Endothelial cell of umbilical vein (primary cell): ENCODE measurements around the gene RMDN2. TPM values are rescaled to one million over a fixed set of nuclear protein-coding genes. Genes with fewer than 3 reads are reported as not detected.

Experiments used
- BruUV-seq: library from RNA; stranded (reverse); fragments of 400-500 nt; replicated peaks from 2 replicates; lab custom pipeline; 2021; lab: Mats Ljungman, UMichigan
- CTCF ChIA-PET: fragments of 300-600, 350-600 bp; sonication (Branson Sonifier 250); formaldehyde crosslinking; loops from one replicate; lab custom pipeline; 2021; ENCODE audit warnings: antibody characterized with exemption, inconsistent platforms; lab: Charles Lee
- POLR2A ChIA-PET: fragments of 300-600, 350-600 bp; sonication (Branson Sonifier 250); formaldehyde crosslinking; loops from one replicate; lab custom pipeline; 2021; ENCODE audit warnings: antibody characterized with exemption, inconsistent platforms; lab: Charles Lee
- DNase-seq: peaks from one replicate; pipeline ENCODE4 v3.0.0-alpha.2; 2011; ENCODE audit warnings: low read depth, low spot score
- FAIRE-seq: peaks from 2 replicates; lab custom pipeline; 2011; peaks lifted over from hg19 to GRCh38; lab: Jason Lieb, UNC
- H2AFZ ChIP-seq: 2 replicates; pipeline ENCODE4 v1.6.0; 2012; ENCODE audit warnings: low read depth, low read length, control low read depth, inconsistent platforms
- H3K27ac ChIP-seq: 2 replicates; pipeline ENCODE4 v1.5.1; 2011; ENCODE audit warnings: low read depth, mild to moderate bottlenecking, control low read depth, low read length, moderate library complexity; ENCODE audit not compliant: insufficient read depth
- H3K27me3 ChIP-seq, 2 experiments: 2 replicates each; pipeline versions ENCODE4 v1.6.0 to v1.6.1; 2011; ENCODE audit warnings: low read length in 2 of 2, mixed read lengths in 1 of 2; ENCODE audit not compliant: control insufficient read depth in 2 of 2, insufficient read depth in 2 of 2
- H3K36me3 ChIP-seq, 2 experiments: 2 replicates in 1 of 2; 3 replicates in 1 of 2; pipeline ENCODE4 v1.5.1; 2011; ENCODE audit warnings: low read length in 2 of 2, mild to moderate bottlenecking in 1 of 2, moderate library complexity in 1 of 2; ENCODE audit not compliant: control insufficient read depth in 2 of 2, insufficient read depth in 2 of 2; ENCODE audit errors: extremely low read depth in 1 of 2
- H3K4me1 ChIP-seq: 3 replicates; pipeline ENCODE4 v1.5.1; 2011; ENCODE audit warnings: mild to moderate bottlenecking, low read length; ENCODE audit not compliant: control insufficient read depth, insufficient read depth; ENCODE audit errors: extremely low read depth
- H3K4me2 ChIP-seq: 2 replicates; pipeline ENCODE4 v1.6.1; 2011; ENCODE audit warnings: low read length, control low read depth, mixed read lengths; ENCODE audit not compliant: insufficient read depth
- H3K4me3 ChIP-seq, 3 experiments: fragments of 200-600 bp in 1 of 3; sonication (generic), shearing (Covaris generic) in 1 of 3; replicated peaks in 1 of 3; 2 replicates each; pipeline ENCODE4 v1.5.1; 2011 to 2016; ENCODE audit warnings: control low read depth in 3 of 3, low read length in 3 of 3, mild to moderate bottlenecking in 2 of 3, inconsistent platforms in 1 of 3, low read depth in 1 of 3, moderate library complexity in 1 of 3; ENCODE audit not compliant: insufficient read depth in 1 of 3
- H3K79me2 ChIP-seq: 2 replicates; pipeline ENCODE4 v1.6.0; 2012; ENCODE audit warnings: low read length, inconsistent platforms; ENCODE audit not compliant: control insufficient read depth, insufficient read depth
- H3K9ac ChIP-seq: replicated peaks from 2 replicates; pipeline ENCODE3; 2011; ENCODE audit warnings: low read length, control low read depth; ENCODE audit not compliant: insufficient read depth; ENCODE audit errors: extremely low read depth
- H3K9me1 ChIP-seq: replicated peaks from 3 replicates; pipeline ENCODE4 v1.6.0; 2011; ENCODE audit warnings: mild to moderate bottlenecking, low read length; ENCODE audit not compliant: control insufficient read depth, insufficient read depth; ENCODE audit errors: extremely low read depth
- H3K9me3 ChIP-seq: replicated peaks from 2 replicates; pipeline ENCODE4 v1.5.1; 2012; ENCODE audit warnings: low read length, inconsistent platforms; ENCODE audit not compliant: control insufficient read depth, insufficient read depth
- H4K20me1 ChIP-seq: replicated peaks from 2 replicates; pipeline ENCODE3; 2011; ENCODE audit warnings: mild to moderate bottlenecking, low read length; ENCODE audit not compliant: control insufficient read depth, insufficient read depth; ENCODE audit errors: extremely low read depth
- CTCF ChIP-seq, 2 donors: IDR thresholded peaks; 1 replicate in 1 of 2; 2 replicates in 1 of 2; pipeline ENCODE4 v1.5.1; 2011; ENCODE audit warnings: low read length in 2 of 2, mild to moderate bottlenecking in 2 of 2, moderate library complexity in 2 of 2, control low read depth in 1 of 2, inconsistent platforms in 1 of 2, low read depth in 1 of 2; ENCODE audit not compliant: insufficient read depth in 1 of 2; ENCODE audit errors: extremely low read depth in 1 of 2
- EZH2 ChIP-seq: IDR thresholded peaks from 2 replicates; pipeline ENCODE4 v1.6.1; 2012; ENCODE audit warnings: borderline replicate concordance, low read depth, mild to moderate bottlenecking, moderate library complexity, low read length, inconsistent platforms; ENCODE audit not compliant: severe bottlenecking
- FOS ChIP-seq: IDR thresholded peaks from 2 replicates; pipeline ENCODE4 v1.6.1; 2011; ENCODE audit warnings: mild to moderate bottlenecking, low read length, moderate library complexity, borderline replicate concordance; ENCODE audit not compliant: insufficient read depth
- GATA2 ChIP-seq: IDR thresholded peaks from 2 replicates; pipeline ENCODE4 v1.7.0; 2011; ENCODE audit warnings: low read depth, mild to moderate bottlenecking, moderate library complexity, mixed read lengths, low read length; ENCODE audit not compliant: insufficient read length, insufficient read depth
- JUN ChIP-seq: IDR thresholded peaks from 2 replicates; pipeline ENCODE4 v1.6.1; 2011; ENCODE audit warnings: borderline replicate concordance, low read depth; ENCODE audit not compliant: insufficient read length, insufficient read depth
- MAX ChIP-seq: IDR thresholded peaks from 2 replicates; pipeline ENCODE4 v1.6.1; 2011; ENCODE audit not compliant: insufficient read depth, insufficient read length
- MYC ChIP-seq: IDR thresholded peaks from one replicate; pipeline ENCODE4 v1.6.1; 2011; ENCODE audit warnings: mild to moderate bottlenecking, low read depth, low read length
- POLR2A ChIP-seq: IDR thresholded peaks from 2 replicates; pipeline ENCODE4 v1.6.1; 2012; ENCODE audit warnings: low read depth, mild to moderate bottlenecking, control low read depth, low read length
- POLR2AphosphoS5 ChIP-seq: IDR thresholded peaks from 2 replicates; pipeline ENCODE4 v1.6.1; 2012; ENCODE audit warnings: low read depth, mild to moderate bottlenecking, control low read depth, low read length, moderate library complexity; ENCODE audit not compliant: insufficient read depth
- dilution Hi-C: fragments of 300-500 bp; cut with MboI; formaldehyde crosslinking; loops from one replicate; pipeline ENCODE4 v1.15.0; 2019; ENCODE audit warnings: low sequenced_read_pairs; ENCODE audit not compliant: extremely low pct_ligation_motif_present
- intact Hi-C: fragments of 100-400 bp; cut with micrococcal nuclease; formaldehyde crosslinking; loops from one replicate; pipeline ENCODE4 v1.10.0; 2022
- polyA plus RNA-seq, 4 experiments: library from polyadenylated mRNA; depleted of rRNA in 3 of 4; stranded (reverse) in 3 of 4; unstranded in 1 of 4; fragments of >200 nt; gene quantifications; 2 replicates each; pipeline versions ENCODE4 v1.2.1 to v1.2.3, GENCODE V29; 2011 to 2012; ENCODE audit warnings: missing spikeins in 1 of 4
- total RNA-seq: library from RNA; stranded (reverse); gene quantifications from 2 replicates; pipeline ENCODE4 v1.2.3, GENCODE V29; 2021

RMDN2 gene
- total and polyA plus RNA-seq, 2 donors (not counting 3 experiments of a cell fraction or from before 2014, with no cell fraction given): 0.97 to 2.8 TPM

- CTCF ChIA-PET: interaction anchor here (1.2 to 1.4 kb wide), 2 partner anchors 8 to 35 kb away, joined by 3 read pairs; no protein-coding TSS in a partner anchor
- H4K20me1 ChIP-seq: no peaks in the 10 kb centered on the region
- H3K9me3 ChIP-seq: no peaks in the 10 kb centered on the region
- H3K36me3 ChIP-seq: no peaks in the 10 kb centered on the region
- H3K9ac ChIP-seq: no peak overlapping the region
- POLR2A ChIA-PET: no interaction called here
- H3K4me3 ChIP-seq: no peak overlapping the region
- no TSS peak for BruUV-seq
- no peak overlapping the region for H3K4me2 ChIP-seq
- H2AFZ ChIP-seq: no peak overlapping the region
- DNase-seq (no peak), FAIRE-seq (no peak)
- H3K79me2 ChIP-seq: no peaks in the 10 kb centered on the region
- intact Hi-C loops: no loop called here
- H3K27ac ChIP-seq: no peak overlapping the region
- no peaks in the 10 kb centered on the region for H3K9me1 ChIP-seq
- dilution Hi-C loops: no loop called here
- peaks cover 0 to 2% of the 10 kb centered on the region in 2 experiments for H3K27me3 ChIP-seq
- H3K4me1 ChIP-seq: no peaks in the 10 kb centered on the region
- TF ChIP-seq GATA2: no peak
- no peak for TF ChIP-seq EZH2
- no peak for TF ChIP-seq CTCF (IDR thresholded peaks at IDR 0.05; ENCODE audit: extremely low read depth in 1 of 2, insufficient read depth in 1 of 2, low read depth in 1 of 2, low read length in 2 of 2)
- no peak for TF ChIP-seq MYC
- no peak for TF ChIP-seq FOS
- TF ChIP-seq POLR2AphosphoS5: no peak
- TF ChIP-seq JUN: no peak
- no peak for TF ChIP-seq MAX
- TF ChIP-seq POLR2A: no peak
Observed at GRCh38 chr2:38026846-38027245, 101.8 kb downstream of the RMDN2 start.
